B cell (primary cell): ENCODE data around the gene MRPS2.

ENCODE experiments used
- CTCF ChIP-seq: fragments of 200-600 bp; IDR thresholded peaks from one replicate; pipeline ENCODE4 v1.8.0; 2022; ENCODE audit warnings: antibody characterized with exemption, mild to moderate bottlenecking
- EZH2 ChIP-seq: IDR thresholded peaks from 2 replicates; pipeline ENCODE4 v1.6.1; 2012; ENCODE audit warnings: borderline replicate concordance, low read depth, mild to moderate bottlenecking, moderate library complexity, low read length; ENCODE audit not compliant: insufficient read depth, poor library complexity, severe bottlenecking

GRCh38 chr9:135488527-135488926, 12.0 kb upstream of the MRPS2 start:
- TF ChIP-seq CTCF, result no peak
- TF ChIP-seq EZH2, result no peak
